GM12878 (cell line): ENCODE data around the gene HCLS1. TPM values are rescaled to one million over a fixed set of nuclear protein-coding genes. Genes with fewer than 3 reads are reported as not detected.

Experiments
- ATAC-seq: fragments of 200-7000 bp; cut with Tn5 transposase; 3 replicates; pipeline ENCODE4 v1.9.1; 2020; ENCODE audit warnings: mild to moderate bottlenecking, moderate library complexity
- BruUV-seq: library from RNA; stranded (reverse); fragments of 400-500 nt; replicated peaks from 2 replicates; lab custom pipeline; 2021; lab: Mats Ljungman, UMichigan
- CTCF ChIA-PET: fragments of 300-600 bp; sonication (Branson Sonifier 250); formaldehyde crosslinking; extraction: SDS; loops from one replicate; lab custom pipeline; 2021; ENCODE audit warnings: inconsistent platforms; lab: Yijun Ruan, JAX
- POLR2A ChIA-PET: fragments of 350-600 bp; formaldehyde crosslinking; extraction: SDS; loops from one replicate; lab custom pipeline; 2021; ENCODE audit warnings: inconsistent platforms; lab: Charles Lee
- RAD21 ChIA-PET: fragments of 300-600 bp; sonication (Branson Sonifier 250); formaldehyde crosslinking; loops from one replicate; lab custom pipeline; 2023; ENCODE audit warnings: antibody characterized with exemption; ENCODE audit not compliant: unreplicated experiment; lab: Charles Lee
- SMC1A ChIA-PET: fragments of 300-600 bp; sonication (Branson Sonifier 250); formaldehyde crosslinking; loops from one replicate; lab custom pipeline; 2023; ENCODE audit not compliant: unreplicated experiment, uncharacterized antibody; lab: Charles Lee
- DNase-seq: peaks from one replicate; pipeline ENCODE4 v3.0.0-alpha.2; 2011; ENCODE audit warnings: low read depth, low spot score
- FAIRE-seq: peaks from 3 replicates; lab custom pipeline; 2011; peaks lifted over from hg19 to GRCh38; lab: Jason Lieb, UNC
- H2AFZ ChIP-seq: 2 replicates; pipeline ENCODE4 v1.6.0; 2011; ENCODE audit warnings: low read depth, low read length, control low read depth; ENCODE audit not compliant: control insufficient read depth
- H3K27ac ChIP-seq: 2 replicates; pipeline ENCODE4 v1.5.1; 2011; ENCODE audit warnings: control low read depth; ENCODE audit not compliant: control insufficient read depth, insufficient read depth
- H3K27me3 ChIP-seq, 2 experiments: replicated peaks in 1 of 2; 2 replicates each; pipeline versions ENCODE4 v1.6.0 to v1.6.1; 2011; ENCODE audit warnings: low read length in 1 of 2; ENCODE audit not compliant: control insufficient read depth in 2 of 2, insufficient read depth in 2 of 2
- H3K36me3 ChIP-seq, 2 experiments: 2 replicates each; pipeline ENCODE4 v1.5.1; 2011; ENCODE audit warnings: low read length in 1 of 2; ENCODE audit not compliant: control insufficient read depth in 2 of 2, insufficient read depth in 2 of 2
- H3K4me1 ChIP-seq: 2 replicates; pipeline ENCODE4 v1.6.1; 2011; ENCODE audit warnings: mild to moderate bottlenecking, low read length, moderate library complexity, mixed read lengths; ENCODE audit not compliant: control insufficient read depth, insufficient read depth
- H3K4me2 ChIP-seq: 2 replicates; pipeline ENCODE4 v1.6.0; 2011; ENCODE audit warnings: control low read depth; ENCODE audit not compliant: control insufficient read depth, insufficient read depth
- H3K4me3 ChIP-seq: fragments of 200-600 bp; sonication (generic); 2 replicates; pipeline ENCODE4 v1.5.1; 2016
- H3K79me2 ChIP-seq: 2 replicates; pipeline ENCODE4 v1.6.0; 2011; ENCODE audit warnings: low read length; ENCODE audit not compliant: control insufficient read depth, insufficient read depth
- H3K9ac ChIP-seq: 2 replicates; pipeline ENCODE4 v1.8.0; 2011; ENCODE audit warnings: low read length, control low read depth, mixed read lengths; ENCODE audit not compliant: control insufficient read depth, insufficient read depth
- H3K9me3 ChIP-seq: replicated peaks from 3 replicates; pipeline ENCODE4 v1.5.1; 2011; ENCODE audit warnings: mild to moderate bottlenecking, low read length; ENCODE audit not compliant: control insufficient read depth, insufficient read depth
- H4K20me1 ChIP-seq: 2 replicates; pipeline ENCODE4 v1.6.0; 2011; ENCODE audit not compliant: control insufficient read depth, insufficient read depth
- IKZF2 ChIP-seq, 2 experiments: fragments of 450-650 bp; IDR thresholded peaks; 2 replicates each; pipeline ENCODE4 v1.6.1; 2017; ENCODE audit warnings: mild to moderate bottlenecking in 2 of 2, moderate library complexity in 2 of 2
- KLF5 ChIP-seq: fragments of 450-650 bp; IDR thresholded peaks from 2 replicates; pipeline ENCODE4 v1.6.1; 2014; ENCODE audit warnings: mild to moderate bottlenecking; ENCODE audit not compliant: partially characterized antibody
- LARP7 ChIP-seq: fragments of 450-650 bp; IDR thresholded peaks from 2 replicates; pipeline ENCODE4 v1.6.1; 2017; ENCODE audit warnings: mild to moderate bottlenecking
- NFYB ChIP-seq: IDR thresholded peaks from 2 replicates; pipeline ENCODE4 v1.6.1; 2011; ENCODE audit warnings: low read depth, mild to moderate bottlenecking, low read length, improper control_type of control experiment, moderate library complexity; ENCODE audit not compliant: insufficient read depth
- NR2C1 ChIP-seq: fragments of 450-650 bp; IDR thresholded peaks from 2 replicates; pipeline ENCODE4 v1.6.1; 2017; ENCODE audit warnings: antibody characterized with exemption, mild to moderate bottlenecking, moderate library complexity
- SMAD5 ChIP-seq: IDR thresholded peaks from 2 replicates; pipeline ENCODE4 v1.6.1; 2016; ENCODE audit warnings: antibody characterized with exemption, low read depth
- STAT3 ChIP-seq: IDR thresholded peaks from 2 replicates; pipeline ENCODE4 v1.6.1; 2011; ENCODE audit warnings: low read depth, low read length, improper control_type of control experiment
- TARDBP ChIP-seq: IDR thresholded peaks from 2 replicates; pipeline ENCODE4 v1.6.1; 2016; ENCODE audit warnings: borderline replicate concordance
- YBX1 ChIP-seq: fragments of 450-650 bp; IDR thresholded peaks from 2 replicates; pipeline ENCODE4 v1.6.1; 2016; ENCODE audit warnings: antibody characterized with exemption
- ZNF274 ChIP-seq: IDR thresholded peaks from one replicate; pipeline ENCODE4 v1.8.0; 2011; ENCODE audit not compliant: insufficient read length, insufficient read depth
- ZNF622 ChIP-seq: fragments of 450-650 bp; IDR thresholded peaks from 2 replicates; pipeline ENCODE4 v1.6.1; 2017; ENCODE audit warnings: mild to moderate bottlenecking, inconsistent platforms
- whole genome bisulfite sequencing: methylation state at CpG from one replicate; pipeline ENCODE4 v1.1.6; 2016; ENCODE audit warnings: low lambda C conversion rate; ENCODE audit not compliant: insufficient replicate concordance, insufficient coverage; ENCODE audit errors: missing lambda C conversion rate; 5-methylcytosine and 5-hydroxymethylcytosine counted together
- in situ Hi-C: fragments of 300-500 bp; cut with MboI; formaldehyde crosslinking; loops from 9 replicates; pipeline ENCODE4 v1.14.3; 2018; ENCODE audit warnings: mixed read lengths
- intact Hi-C: fragments of 100-400 bp; cut with micrococcal nuclease; formaldehyde crosslinking; loops from one replicate; pipeline ENCODE4 v1.14.2; 2022; ENCODE audit not compliant: unreplicated experiment
- polyA plus RNA-seq, 11 experiments: library from polyadenylated mRNA; depleted of rRNA in 4 of 11; unstranded in 6 of 11; stranded (reverse) in 5 of 11; fragments of >200 nt; fragmentation: Nextera tagmentation in 4 of 11; fragmentation: Illumina TruSeq in 1 of 11; extraction: Ambion mirVana in 4 of 11; extraction: Trizol in 1 of 11; gene quantifications; 1 replicate in 1 of 11; 2 replicates in 10 of 11; pipeline versions ENCODE4 v1.2.1 to v1.2.3, GENCODE V29; 2011 to 2016; ENCODE audit warnings: inconsistent platforms in 2 of 11, missing spikeins in 2 of 11, low read depth in 1 of 11
- total RNA-seq, 4 experiments: library from RNA; depleted of rRNA in 3 of 4; stranded (reverse); fragments of >200 nt in 3 of 4; fragmentation: Illumina TruSeq in 1 of 4; extraction: Trizol in 1 of 4; gene quantifications; 2 replicates each; pipeline versions ENCODE4 v1.2.1 to v1.2.3, GENCODE V29; 2013 to 2021
- TF ChIP-seq, protein P1 (sequence below): fragments of 450-650 bp; formaldehyde crosslinking; IDR thresholded peaks from 2 replicates; pipeline ENCODE4 v1.5.0; 2022; ENCODE audit warnings: mild to moderate bottlenecking, missing genetic modification characterization

HCLS1 gene
- total and polyA plus RNA-seq, 10 of the 15 experiments (the other 5 are each of a cell fraction or from before 2014, with no cell fraction given), result 51.6 to 344 (median 231) TPM

DNA sequence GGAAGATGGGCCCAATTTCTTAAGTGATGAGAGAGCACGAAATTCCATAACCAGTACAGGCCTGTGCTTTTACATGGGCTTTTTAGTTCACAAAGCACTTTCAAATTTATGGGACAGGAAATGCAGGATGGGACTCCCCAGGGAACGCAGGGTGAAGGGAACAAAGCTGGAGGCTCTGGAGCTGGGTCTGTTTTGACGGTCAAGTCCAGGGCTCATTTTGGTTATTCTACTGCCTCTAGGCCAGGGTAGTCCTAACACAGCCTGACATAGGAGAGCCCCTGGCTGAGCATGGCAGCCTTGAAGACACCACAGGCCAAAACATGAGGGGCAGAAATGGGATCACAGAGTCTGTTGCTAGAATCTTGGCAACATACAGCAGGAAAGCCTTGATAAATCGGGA lies 33.5 kb downstream of the HCLS1 start:
- ChIA-PET RAD21 (no interaction called here), CTCF (no interaction called here), POLR2A (no interaction called here)
- H3K9ac ChIP-seq, result no peak overlapping the region
- FAIRE-seq, result no peak
- H4K20me1 ChIP-seq, result no peaks in the 10 kb centered on the region
- WGBS, result 94% methylated on average over 4 of the region's 4 CpGs
- no peak overlapping the region for H3K4me3 ChIP-seq
- no peak overlapping the region for H2AFZ ChIP-seq
- ATAC-seq, result no peak
- no peaks in the 10 kb centered on the region; the same call in 1 of the 2 replicates for H3K4me1 ChIP-seq
- no peaks in the 10 kb centered on the region for H3K9me3 ChIP-seq
- no peaks in the 10 kb centered on the region for H3K27me3 ChIP-seq
- in situ Hi-C loops, result no loop called here
- H3K27ac ChIP-seq, result no peak overlapping the region
- no TSS peak for BruUV-seq
- TF ChIP-seq, protein P1, sequence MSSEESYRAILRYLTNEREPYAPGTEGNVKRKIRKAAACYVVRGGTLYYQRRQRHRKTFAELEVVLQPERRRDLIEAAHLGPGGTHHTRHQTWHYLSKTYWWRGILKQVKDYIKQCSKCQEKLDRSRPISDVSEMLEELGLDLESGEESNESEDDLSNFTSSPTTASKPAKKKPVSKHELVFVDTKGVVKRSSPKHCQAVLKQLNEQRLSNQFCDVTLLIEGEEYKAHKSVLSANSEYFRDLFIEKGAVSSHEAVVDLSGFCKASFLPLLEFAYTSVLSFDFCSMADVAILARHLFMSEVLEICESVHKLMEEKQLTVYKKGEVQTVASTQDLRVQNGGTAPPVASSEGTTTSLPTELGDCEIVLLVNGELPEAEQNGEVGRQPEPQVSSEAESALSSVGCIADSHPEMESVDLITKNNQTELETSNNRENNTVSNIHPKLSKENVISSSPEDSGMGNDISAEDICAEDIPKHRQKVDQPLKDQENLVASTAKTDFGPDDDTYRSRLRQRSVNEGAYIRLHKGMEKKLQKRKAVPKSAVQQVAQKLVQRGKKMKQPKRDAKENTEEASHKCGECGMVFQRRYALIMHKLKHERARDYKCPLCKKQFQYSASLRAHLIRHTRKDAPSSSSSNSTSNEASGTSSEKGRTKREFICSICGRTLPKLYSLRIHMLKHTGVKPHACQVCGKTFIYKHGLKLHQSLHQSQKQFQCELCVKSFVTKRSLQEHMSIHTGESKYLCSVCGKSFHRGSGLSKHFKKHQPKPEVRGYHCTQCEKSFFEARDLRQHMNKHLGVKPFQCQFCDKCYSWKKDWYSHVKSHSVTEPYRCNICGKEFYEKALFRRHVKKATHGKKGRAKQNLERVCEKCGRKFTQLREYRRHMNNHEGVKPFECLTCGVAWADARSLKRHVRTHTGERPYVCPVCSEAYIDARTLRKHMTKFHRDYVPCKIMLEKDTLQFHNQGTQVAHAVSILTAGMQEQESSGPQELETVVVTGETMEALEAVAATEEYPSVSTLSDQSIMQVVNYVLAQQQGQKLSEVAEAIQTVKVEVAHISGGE (CRISPR knock-in tag), result no peak
- TF ChIP-seq IKZF2 (IDR thresholded peaks at IDR 0.05), result no peak
- no peak for TF ChIP-seq STAT3
- TF ChIP-seq TARDBP, result no peak
- TF ChIP-seq ZNF622, result no peak
- no peak for TF ChIP-seq LARP7
- no peak for TF ChIP-seq SMAD5
- TF ChIP-seq YBX1, result no peak
- no peak for TF ChIP-seq NFYB
- TF ChIP-seq NR2C1, result no peak
- no peak for TF ChIP-seq ZNF274
- TF ChIP-seq KLF5, result no peak
- TF ChIP-seq, all 136 proteins: peak for 0
- SMC1A ChIA-PET, result no interaction called here
- intact Hi-C loops, result no loop called here
- H3K36me3 ChIP-seq, result peaks cover 0 to 14% of the 10 kb centered on the region in 2 experiments; a peak in 2 of 4 replicates
- H3K4me2 ChIP-seq, result no peak overlapping the region
- H3K79me2 ChIP-seq, result no peaks in the 10 kb centered on the region
- DNase-seq, result no peak
